ENCODE measurements around the gene BABAM2. TPM values are rescaled to one million over a fixed set of nuclear protein-coding genes. Genes with fewer than 3 reads are reported as not detected.

BABAM2 gene
- total and polyA plus RNA-seq, 9 of the 15 experiments (the other 6 are each of a cell fraction or from before 2014, with no cell fraction given), result 10.9 to 37.4 (median 25.6) TPM

- TF ChIP-seq MAFK (IDR thresholded peaks at IDR 0.05; ENCODE audit: low read length) (no peak), ETS1 (conservative IDR thresholded peaks at IDR 0.05; ENCODE audit: control insufficient read depth, low read depth, low read length) (no peak)
These were observed 18.7 kb upstream of the BABAM2 start (continued) for GRCh38 chr2:27871802-27872201.

GRCh38 chr2:27873091-27873490, 17.4 kb upstream of the BABAM2 start:
- in situ Hi-C loops (cut with MboI), result no loop called here
- no peak for TF ChIP-seq MTA1 (IDR thresholded peaks at IDR 0.05; ENCODE audit: borderline replicate concordance)
- TF ChIP-seq FOS (IDR thresholded peaks at IDR 0.05; ENCODE audit: extremely low read depth, insufficient read length), result no peak
- no peak for TF ChIP-seq ELF2 (CRISPR knock-in tag; IDR thresholded peaks at IDR 0.05)
- no peak for TF ChIP-seq PRPF4 (IDR thresholded peaks at IDR 0.05; ENCODE audit: insufficient read depth, low read depth, low read length, poor library complexity, severe bottlenecking)
- TF ChIP-seq TAL1 (IDR thresholded peaks at IDR 0.05), result no peak
- no peak for TF ChIP-seq ATF7 (IDR thresholded peaks at IDR 0.05)
- TF ChIP-seq COPS2 (conservative IDR thresholded peaks at IDR 0.05), result no peak
- TF ChIP-seq BCLAF1 (IDR thresholded peaks at IDR 0.05; ENCODE audit: borderline replicate concordance in 1 of 2, control insufficient read depth in 1 of 2, low read depth in 2 of 2, low read length in 1 of 2), result no peak
- TF ChIP-seq ZNF134 (CRISPR knock-in tag; conservative IDR thresholded peaks at IDR 0.05), result no peak
- TF ChIP-seq ARID2 (IDR thresholded peaks at IDR 0.05), result no peak
- TF ChIP-seq ZNF274 (IDR thresholded peaks at IDR 0.05; ENCODE audit: borderline replicate concordance, low read depth, low read length), result no peak
- no peak for TF ChIP-seq TRIM25 (IDR thresholded peaks at IDR 0.05; ENCODE audit: borderline replicate concordance)
- no peak for TF ChIP-seq VEZF1 (CRISPR knock-in tag; IDR thresholded peaks at IDR 0.05)

More at GRCh38 chr2:27873091-27873490, 17.4 kb upstream of the BABAM2 start:
- ChIA-PET POLR2A (no interaction called here), CTCF (ENCODE audit: low intra/inter-chr PET ratio) (no interaction called here)
- intact Hi-C loops (cut with micrococcal nuclease), result no loop called here
- Histone ChIP-seq H3K4me1 (replicated peaks in 1 of 2; ENCODE audit: control insufficient read depth in 2 of 2, insufficient read depth in 2 of 2, low read length in 2 of 2) (no peaks in the 10 kb centered on the region), H3K79me2 (ENCODE audit: control insufficient read depth, insufficient read depth, low read length) (no peaks in the 10 kb centered on the region), H2AFZ (ENCODE audit: low read depth, low read length) (no peak overlapping the region), H3K27ac (ENCODE audit: extremely low read depth, low read depth, low read length) (no peak overlapping the region), H4K20me1 (replicated peaks; ENCODE audit: control insufficient read depth, insufficient read depth, low read length) (no peaks in the 10 kb centered on the region), H3K9me3 (replicated peaks; ENCODE audit: control insufficient read depth, insufficient read depth, low read depth, low read length) (no peaks in the 10 kb centered on the region), H3K27me3 (ENCODE audit: control insufficient read depth in 2 of 2, insufficient read depth in 2 of 2, low read length in 2 of 2) (peaks cover 0 to 3% of the 10 kb centered on the region in 2 experiments; a peak in 1 of 5 replicates), H3K9me1 (ENCODE audit: control insufficient read depth, insufficient read depth, low read length) (no peaks in the 10 kb centered on the region), H3K9ac (ENCODE audit: insufficient read depth in 1 of 2, low read depth in 2 of 2, low read length in 2 of 2) (no peak overlapping the region), H3K4me3 (no peak overlapping the region), H3K36me3 (ENCODE audit: control insufficient read depth, insufficient read depth, low read length) (no peaks in the 10 kb centered on the region), H3K4me2 (ENCODE audit: insufficient read depth, low read length) (no peak overlapping the region)
- WGBS (ENCODE audit: insufficient coverage, low coverage, missing lambda C conversion rate), result 0% methylated on average over 1 of the region's 1 CpG
- no peak for DNase-seq (ENCODE audit: extremely low read depth in 1 of 4, low spot score in 3 of 4)
- ATAC-seq, result no peak
- BruUV-seq (replicated peaks), result no TSS peak
- FAIRE-seq, result no peak
